GM10266 (cell line): ENCODE data around the gene SLC6A13.
"Not testable (repeated sequence)": the region's sequence is repeated elsewhere in the genome, so short reads cannot be mapped to it uniquely, and the experiment has no call there.

Source experiments
- DNase-seq: peaks from one replicate; pipeline ENCODE4 v3.0.0; 2012; ENCODE audit errors: extremely low spot score
- TF ChIP-seq, protein P1 (sequence below): IDR thresholded peaks from 2 replicates; pipeline ENCODE4 v1.5.1; 2012; ENCODE audit warnings: mild to moderate bottlenecking, low read depth; ENCODE audit not compliant: control insufficient read depth, insufficient read depth; ENCODE audit errors: missing control alignments

Gene SLC6A13

DNA sequence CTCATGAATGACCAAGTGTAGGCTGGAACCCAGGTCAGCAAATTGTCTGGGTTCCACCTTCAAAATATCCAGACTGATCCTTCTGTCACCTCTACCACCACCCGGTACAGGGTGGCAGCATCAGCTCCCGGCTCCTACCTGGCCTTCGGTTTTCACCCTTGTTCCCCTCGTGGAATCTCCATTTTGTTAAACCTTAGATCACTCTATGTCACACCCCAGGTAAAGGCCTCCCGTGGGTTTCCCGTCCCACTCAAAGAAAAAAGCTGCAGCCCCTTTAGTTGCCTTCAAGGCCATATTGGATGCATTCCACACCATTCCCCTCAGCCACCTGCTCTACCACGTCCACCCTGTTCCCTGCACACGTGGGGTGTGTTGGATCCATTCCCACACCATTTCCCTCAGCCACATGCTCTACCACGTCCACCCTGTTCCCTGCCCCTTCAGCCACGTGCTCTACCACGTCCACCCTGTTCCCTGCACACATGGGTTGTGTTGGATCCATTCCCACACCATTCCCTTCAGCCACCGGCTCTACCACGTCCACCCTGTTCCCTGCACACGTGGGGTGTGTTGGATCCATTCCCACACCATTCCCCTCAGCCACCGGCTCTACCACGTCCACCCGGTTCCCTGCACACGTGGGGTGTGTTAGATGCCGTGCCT, 23.8 kb downstream of the SLC6A13 start:
- TF ChIP-seq, protein P1, sequence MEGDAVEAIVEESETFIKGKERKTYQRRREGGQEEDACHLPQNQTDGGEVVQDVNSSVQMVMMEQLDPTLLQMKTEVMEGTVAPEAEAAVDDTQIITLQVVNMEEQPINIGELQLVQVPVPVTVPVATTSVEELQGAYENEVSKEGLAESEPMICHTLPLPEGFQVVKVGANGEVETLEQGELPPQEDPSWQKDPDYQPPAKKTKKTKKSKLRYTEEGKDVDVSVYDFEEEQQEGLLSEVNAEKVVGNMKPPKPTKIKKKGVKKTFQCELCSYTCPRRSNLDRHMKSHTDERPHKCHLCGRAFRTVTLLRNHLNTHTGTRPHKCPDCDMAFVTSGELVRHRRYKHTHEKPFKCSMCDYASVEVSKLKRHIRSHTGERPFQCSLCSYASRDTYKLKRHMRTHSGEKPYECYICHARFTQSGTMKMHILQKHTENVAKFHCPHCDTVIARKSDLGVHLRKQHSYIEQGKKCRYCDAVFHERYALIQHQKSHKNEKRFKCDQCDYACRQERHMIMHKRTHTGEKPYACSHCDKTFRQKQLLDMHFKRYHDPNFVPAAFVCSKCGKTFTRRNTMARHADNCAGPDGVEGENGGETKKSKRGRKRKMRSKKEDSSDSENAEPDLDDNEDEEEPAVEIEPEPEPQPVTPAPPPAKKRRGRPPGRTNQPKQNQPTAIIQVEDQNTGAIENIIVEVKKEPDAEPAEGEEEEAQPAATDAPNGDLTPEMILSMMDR: no peak
- no peak for DNase-seq

DNA sequence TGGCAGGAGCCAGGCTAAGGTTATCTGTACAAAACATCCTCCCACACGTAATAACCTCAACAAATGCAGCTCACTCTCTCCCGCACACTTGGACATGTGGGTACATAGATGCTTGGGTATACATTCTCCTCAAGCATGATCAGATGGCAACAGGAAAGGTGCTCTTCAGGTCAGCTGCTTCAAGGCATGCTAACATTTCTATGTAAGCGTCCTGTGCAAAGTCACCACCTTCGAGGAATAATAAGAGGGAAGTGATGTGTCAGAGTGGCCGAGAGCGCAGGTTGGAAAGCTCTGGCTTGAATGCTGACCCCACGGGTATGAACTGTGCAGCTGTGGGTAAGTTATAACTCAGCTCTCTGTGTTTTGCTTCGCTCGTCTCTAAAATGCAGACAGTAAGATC, 24.5 kb downstream of the SLC6A13 start:
- DNase-seq: no peak
- TF ChIP-seq, protein P1: no peak

DNA sequence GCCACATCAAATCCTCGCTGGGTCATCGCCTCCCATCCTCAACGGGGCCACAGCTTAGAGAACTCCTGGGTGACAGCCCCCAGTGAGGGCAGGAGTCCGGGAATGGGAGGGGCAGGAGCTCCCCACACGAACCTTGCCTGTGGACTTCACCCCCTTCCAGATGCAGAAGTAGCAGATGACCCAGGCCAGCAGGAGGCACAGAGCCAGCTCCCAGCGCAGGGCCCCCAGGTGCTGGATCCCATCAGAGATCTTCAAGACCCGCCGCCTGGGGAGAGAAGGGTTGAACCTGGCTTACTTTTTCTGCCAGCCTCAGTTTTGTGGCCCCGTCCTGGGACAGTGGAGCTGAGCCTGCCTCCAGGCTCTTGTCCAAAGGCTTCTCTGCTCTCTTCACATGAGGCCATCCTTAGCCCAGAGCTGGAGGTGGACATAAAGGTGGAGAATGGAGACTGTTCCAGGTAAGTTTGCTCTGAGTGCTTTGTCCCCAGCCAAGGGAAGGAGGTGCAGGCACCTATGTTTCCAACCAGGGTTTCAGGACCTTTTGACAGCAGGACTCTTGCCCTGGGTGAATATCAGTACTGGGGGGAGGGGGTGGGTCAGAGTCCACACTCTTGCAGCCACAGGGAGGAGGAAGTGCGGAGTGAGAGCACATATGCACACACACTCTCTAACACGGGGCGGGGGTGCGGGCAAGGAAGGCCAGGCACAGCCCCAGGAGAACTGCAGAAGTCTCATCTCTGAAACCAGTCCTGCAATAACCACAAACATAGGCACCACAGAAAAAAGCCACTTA, 25.4 kb downstream of the SLC6A13 start:
- TF ChIP-seq, protein P1: no peak
- no peak for DNase-seq

DNA sequence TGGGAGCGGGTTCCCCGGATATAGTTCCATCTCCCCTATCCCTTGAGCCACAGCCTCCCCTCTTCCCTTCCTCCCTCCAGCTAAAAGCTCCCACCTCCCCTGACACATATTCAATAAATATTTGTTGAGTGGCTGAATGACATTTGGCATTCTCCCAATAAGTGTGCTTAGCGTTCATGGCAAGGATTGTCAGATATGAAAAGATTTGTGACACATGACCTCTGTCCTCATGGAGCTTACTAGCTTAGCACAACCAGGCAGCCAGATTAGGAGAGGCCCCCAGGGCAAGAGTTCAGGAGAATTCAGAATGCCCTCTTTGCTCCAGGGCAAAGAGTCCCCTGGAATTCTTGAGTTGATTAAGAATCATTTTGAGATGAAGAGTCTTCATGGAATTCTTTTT, 26.2 kb downstream of the SLC6A13 start:
- DNase-seq: no peak
- TF ChIP-seq, protein P1: no peak

DNA sequence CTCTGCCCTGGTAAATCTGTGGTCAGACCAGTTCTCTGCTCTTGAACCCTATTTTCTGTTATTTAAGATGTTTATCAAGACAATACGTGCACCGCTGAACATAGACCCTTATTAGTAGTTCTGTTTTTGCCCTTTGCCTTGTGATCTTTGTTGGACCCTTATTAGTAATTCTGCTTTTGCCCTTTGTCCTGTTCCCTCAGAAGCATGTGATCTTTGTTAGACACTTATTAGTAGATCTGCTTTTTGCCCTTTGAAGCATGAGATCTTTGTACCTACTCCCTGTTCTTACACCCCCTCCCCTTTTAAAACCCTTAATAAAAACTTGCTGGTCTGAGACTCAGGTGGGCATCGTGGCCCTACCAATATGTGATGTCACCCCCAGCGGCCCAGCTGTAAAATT, 26.7 kb downstream of the SLC6A13 start:
- DNase-seq: not testable (repeated sequence)

DNA sequence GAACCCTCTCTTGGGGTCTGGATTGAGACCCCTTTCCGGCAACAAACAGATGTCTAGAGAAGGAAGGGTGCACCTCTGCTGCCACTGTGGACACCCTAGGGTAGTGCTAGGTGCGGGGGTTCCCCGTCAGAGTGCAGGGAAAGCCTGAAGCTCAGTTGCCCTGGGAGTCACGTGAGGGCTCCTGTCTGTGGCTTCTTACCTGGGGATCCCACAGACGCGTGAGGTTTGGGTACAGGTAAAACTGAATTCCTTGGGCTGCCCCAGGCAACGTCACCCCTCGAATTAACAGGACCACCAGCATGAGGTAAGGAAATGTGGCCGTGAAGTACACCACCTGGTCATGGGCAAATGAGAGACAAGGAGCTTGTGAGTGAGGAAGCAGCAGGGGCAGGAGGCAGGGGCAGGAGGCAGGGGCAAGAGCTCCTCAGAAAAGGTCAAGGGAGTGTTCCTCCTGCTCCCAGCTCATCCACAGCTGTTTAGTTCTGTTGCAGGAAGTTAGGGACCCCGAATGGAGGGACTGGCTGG, 27.7 kb downstream of the SLC6A13 start:
- DNase-seq: no peak
- TF ChIP-seq, protein P1: no peak

GRCh38 chr12:234019-234418, 28.6 kb downstream of the SLC6A13 start:
- DNase-seq: no peak
- TF ChIP-seq, protein P1: no peak
